Measurements from ENCODE around the gene DPM3.

- TF ChIP-seq CTCF (IDR thresholded peaks at IDR 0.05; ENCODE audit: low read depth, low read length) (no peak), EZH2phosphoT487 (IDR thresholded peaks at IDR 0.05; ENCODE audit: low read depth) (no peak)
Observed at GRCh38 chr1:155092641-155093040, 47.7 kb downstream of the DPM3 start.
